MM.1S (cell line): ENCODE results near the gene IL1RAP.

Experiments
- DNase-seq: peaks from one replicate; pipeline ENCODE4 v3.0.0-alpha.2; 2015
- H2AFZ ChIP-seq: fragments of 300-600 bp; sonication (generic); 2 replicates; pipeline ENCODE4 v1.6.0; 2016; ENCODE audit warnings: antibody characterized with exemption, low read length
- H3F3A ChIP-seq: fragments of 300-600 bp; sonication (generic); 2 replicates; pipeline ENCODE4 v1.6.1; 2016; ENCODE audit warnings: mild to moderate bottlenecking, antibody characterized with exemption, low read length, moderate library complexity, mixed read lengths; ENCODE audit not compliant: insufficient read depth
- H3K27ac ChIP-seq: fragments of 300-600 bp; sonication (generic); 2 replicates; pipeline ENCODE4 v1.5.1; 2016; ENCODE audit warnings: mild to moderate bottlenecking, low read length
- H3K27me3 ChIP-seq: fragments of 300-600 bp; sonication (generic); replicated peaks from 2 replicates; pipeline ENCODE4 v1.6.0; 2016; ENCODE audit warnings: low read length; ENCODE audit not compliant: insufficient read depth
- H3K36me3 ChIP-seq: fragments of 300-600 bp; sonication (generic); replicated peaks from 2 replicates; pipeline ENCODE4 v1.6.1; 2016; ENCODE audit warnings: mild to moderate bottlenecking, low read length, mixed read lengths; ENCODE audit not compliant: insufficient read depth
- H3K4me1 ChIP-seq: fragments of 300-600 bp; sonication (generic); 2 replicates; pipeline ENCODE4 v1.6.1; 2016; ENCODE audit warnings: low read length, mixed read lengths
- H3K4me2 ChIP-seq: fragments of 300-600 bp; sonication (generic); 2 replicates; pipeline ENCODE4 v1.6.0; 2016; ENCODE audit warnings: low read depth, low read length
- H3K4me3 ChIP-seq: fragments of 300-600 bp; sonication (generic); 2 replicates; pipeline ENCODE4 v1.5.1; 2016; ENCODE audit warnings: low read length, mixed read lengths
- H3K79me2 ChIP-seq: fragments of 300-600 bp; sonication (generic); 2 replicates; pipeline ENCODE4 v1.6.1; 2016; ENCODE audit warnings: mixed run types, low read length, mixed read lengths
- H3K9ac ChIP-seq: fragments of 300-600 bp; sonication (generic); 2 replicates; pipeline ENCODE4 v1.6.1; 2016; ENCODE audit warnings: low read length, mixed read lengths
- H3K9me2 ChIP-seq: fragments of 300-600 bp; sonication (generic); replicated peaks from 2 replicates; pipeline ENCODE4 v1.6.1; 2016; ENCODE audit warnings: mild to moderate bottlenecking, low read length, mixed read lengths; ENCODE audit not compliant: insufficient read depth
- H3K9me3 ChIP-seq: fragments of 300-600 bp; sonication (generic); replicated peaks from 2 replicates; pipeline ENCODE4 v1.6.1; 2016; ENCODE audit warnings: mild to moderate bottlenecking, low read length, mixed read lengths; ENCODE audit not compliant: insufficient read depth
- H4K20me1 ChIP-seq: fragments of 300-600 bp; sonication (generic); 2 replicates; pipeline ENCODE4 v1.6.1; 2016; ENCODE audit warnings: mild to moderate bottlenecking, low read length, moderate library complexity, mixed read lengths; ENCODE audit not compliant: insufficient read depth
- EZH2 ChIP-seq: fragments of 300-600 bp; sonication (generic); optimal IDR thresholded peaks from 2 replicates; pipeline ENCODE3; 2017; ENCODE audit warnings: low read depth, mild to moderate bottlenecking, antibody characterized with exemption, low read length, mixed read lengths
- EZH2phosphoT487 ChIP-seq: fragments of 300-600 bp; sonication (generic); IDR thresholded peaks from 2 replicates; pipeline ENCODE4 v1.6.1; 2018; ENCODE audit warnings: antibody characterized with exemption, low read length
- TF ChIP-seq, protein P1 (sequence below): fragments of 300-600 bp; sonication (generic); IDR thresholded peaks from 2 replicates; pipeline ENCODE4 v1.5.1; 2016; ENCODE audit warnings: antibody characterized with exemption, low read length, mixed read lengths

The IL1RAP gene

DNA sequence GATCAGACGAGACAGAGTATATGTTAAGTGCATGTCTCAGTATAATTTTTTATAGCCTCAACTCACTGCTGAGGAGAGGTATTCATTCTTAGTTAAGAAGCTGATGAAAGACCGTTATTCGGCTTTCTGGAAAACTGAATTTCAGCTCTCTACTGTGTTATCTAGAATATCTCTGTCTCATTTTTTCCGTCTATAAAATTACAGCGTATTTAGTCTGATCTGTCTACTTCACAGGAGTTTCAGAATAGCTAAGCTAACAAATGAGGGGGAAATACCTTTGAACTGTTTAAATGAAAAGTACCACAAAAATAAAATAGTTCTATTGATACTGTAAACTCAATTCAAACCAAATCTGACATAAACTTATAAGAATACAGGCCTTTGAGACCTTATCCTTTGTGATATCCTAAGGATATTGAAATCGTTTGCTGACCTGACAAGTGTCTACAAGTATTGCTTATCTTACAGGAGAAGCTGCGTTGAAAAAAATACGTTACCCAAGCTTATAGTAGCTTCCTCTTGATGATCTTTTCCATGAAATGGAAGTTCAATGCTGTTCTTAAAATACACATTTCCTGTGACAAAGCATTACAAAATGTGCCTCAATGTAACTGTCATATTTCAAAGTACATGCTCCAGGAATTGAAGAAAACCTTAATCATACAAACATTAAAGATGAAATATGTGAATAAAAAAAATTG lies 104.6 kb downstream of the IL1RAP start:
- H3K27ac ChIP-seq: no peak overlapping the region

DNA sequence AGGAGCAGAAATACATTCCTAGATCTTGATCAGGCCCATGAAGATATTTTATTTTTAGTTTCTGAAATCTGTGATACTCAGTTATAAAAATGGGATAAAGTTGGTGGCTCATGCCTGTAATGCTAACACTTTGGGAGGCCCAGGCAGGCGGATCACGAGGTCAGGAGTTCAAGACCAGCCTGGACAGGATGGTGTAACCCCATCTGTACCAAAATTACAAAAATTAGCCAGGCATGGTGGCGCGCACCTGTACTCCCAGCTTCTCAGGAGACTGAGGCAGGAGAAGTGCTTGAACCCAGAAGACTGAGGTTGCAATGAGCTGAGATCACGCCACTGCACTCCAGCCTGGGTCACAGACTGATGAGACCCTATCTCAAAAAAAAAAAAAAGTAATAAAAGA lies 105.5 kb downstream of the IL1RAP start:
- Histone ChIP-seq H3K9ac (no peak overlapping the region), H3K4me1 (no peaks in the 10 kb centered on the region), H3K79me2 (no peaks in the 10 kb centered on the region), H4K20me1 (no peaks in the 10 kb centered on the region), H3K36me3 (no peaks in the 10 kb centered on the region), H3K27ac (no peak overlapping the region), H3K4me2 (no peak overlapping the region), H3K9me2 (no peaks in the 10 kb centered on the region), H3K9me3 (no peaks in the 10 kb centered on the region), H2AFZ (no peak overlapping the region), H3F3A (no peaks in the 10 kb centered on the region), H3K4me3 (no peak overlapping the region), H3K27me3 (no peaks in the 10 kb centered on the region)
- TF ChIP-seq EZH2phosphoT487 (no peak), EZH2 (no peak)
- TF ChIP-seq, protein P1, sequence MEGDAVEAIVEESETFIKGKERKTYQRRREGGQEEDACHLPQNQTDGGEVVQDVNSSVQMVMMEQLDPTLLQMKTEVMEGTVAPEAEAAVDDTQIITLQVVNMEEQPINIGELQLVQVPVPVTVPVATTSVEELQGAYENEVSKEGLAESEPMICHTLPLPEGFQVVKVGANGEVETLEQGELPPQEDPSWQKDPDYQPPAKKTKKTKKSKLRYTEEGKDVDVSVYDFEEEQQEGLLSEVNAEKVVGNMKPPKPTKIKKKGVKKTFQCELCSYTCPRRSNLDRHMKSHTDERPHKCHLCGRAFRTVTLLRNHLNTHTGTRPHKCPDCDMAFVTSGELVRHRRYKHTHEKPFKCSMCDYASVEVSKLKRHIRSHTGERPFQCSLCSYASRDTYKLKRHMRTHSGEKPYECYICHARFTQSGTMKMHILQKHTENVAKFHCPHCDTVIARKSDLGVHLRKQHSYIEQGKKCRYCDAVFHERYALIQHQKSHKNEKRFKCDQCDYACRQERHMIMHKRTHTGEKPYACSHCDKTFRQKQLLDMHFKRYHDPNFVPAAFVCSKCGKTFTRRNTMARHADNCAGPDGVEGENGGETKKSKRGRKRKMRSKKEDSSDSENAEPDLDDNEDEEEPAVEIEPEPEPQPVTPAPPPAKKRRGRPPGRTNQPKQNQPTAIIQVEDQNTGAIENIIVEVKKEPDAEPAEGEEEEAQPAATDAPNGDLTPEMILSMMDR: no peak
- DNase-seq: no peak

More for the DNA sequence above, 104.6 kb downstream of the IL1RAP start:
- Histone ChIP-seq H3K9ac (no peak overlapping the region), H3K4me2 (no peak overlapping the region), H3K27me3 (no peaks in the 10 kb centered on the region), H3K79me2 (no peaks in the 10 kb centered on the region), H4K20me1 (no peaks in the 10 kb centered on the region), H3K9me2 (no peaks in the 10 kb centered on the region), H3K9me3 (no peaks in the 10 kb centered on the region), H3K4me1 (no peaks in the 10 kb centered on the region), H3F3A (no peaks in the 10 kb centered on the region), H3K36me3 (no peaks in the 10 kb centered on the region), H2AFZ (no peak overlapping the region), H3K4me3 (no peak overlapping the region)
- DNase-seq: no peak
- no peak for TF ChIP-seq EZH2
- no peak for TF ChIP-seq EZH2phosphoT487
- TF ChIP-seq, protein P1: no peak

GRCh38 chr3:190619761-190620160 lies 105.9 kb downstream of the IL1RAP start:
- TF ChIP-seq, protein P1: no peak
- TF ChIP-seq EZH2: no peak
- TF ChIP-seq EZH2phosphoT487: no peak
- Histone ChIP-seq H3K9ac (no peak overlapping the region), H3K4me3 (no peak overlapping the region), H3K4me1 (no peaks in the 10 kb centered on the region), H3K27me3 (no peaks in the 10 kb centered on the region), H3K9me3 (no peaks in the 10 kb centered on the region), H3K27ac (no peak overlapping the region), H3K36me3 (no peaks in the 10 kb centered on the region), H3F3A (no peaks in the 10 kb centered on the region), H4K20me1 (no peaks in the 10 kb centered on the region), H2AFZ (no peak overlapping the region), H3K4me2 (no peak overlapping the region), H3K9me2 (no peaks in the 10 kb centered on the region), H3K79me2 (no peaks in the 10 kb centered on the region)
- no peak for DNase-seq
